Liver (tissue), 9 donors: ENCODE data around the gene WDR27. TPM values are rescaled to one million over a fixed set of nuclear protein-coding genes. Genes with fewer than 3 reads are reported as not detected.

ENCODE experiments used
- DNase-seq: peaks from one replicate; pipeline ENCODE4 v3.0.0-alpha.2; 2017; ENCODE audit warnings: low spot score
- H3K27ac ChIP-seq, 2 donors: one replicate each; pipeline ENCODE4 v1.7.0; 2013; ENCODE audit warnings: inconsistent platforms in 2 of 2, low read length in 2 of 2, control low read depth in 1 of 2, low read depth in 1 of 2, mild to moderate bottlenecking in 1 of 2
- H3K27me3 ChIP-seq, 4 donors: one replicate each; pipeline versions ENCODE4 v1.6.1 to v1.7.0; 2013; ENCODE audit warnings: low read length in 3 of 4, inconsistent platforms in 1 of 4, mild to moderate bottlenecking in 1 of 4, moderate library complexity in 1 of 4; ENCODE audit not compliant: control insufficient read depth in 4 of 4, insufficient read depth in 4 of 4
- H3K36me3 ChIP-seq, 4 donors: one replicate each; pipeline versions ENCODE4 v1.6.1 to v1.7.0; 2013; ENCODE audit warnings: low read length in 3 of 4, mild to moderate bottlenecking in 3 of 4, low read depth in 1 of 4, moderate library complexity in 1 of 4; ENCODE audit not compliant: control insufficient read depth in 4 of 4, insufficient read depth in 3 of 4
- H3K4me1 ChIP-seq, 4 donors: one replicate each; pipeline versions ENCODE4 v1.6.1 to v1.7.0; 2013; ENCODE audit warnings: low read length in 3 of 4, mild to moderate bottlenecking in 3 of 4, moderate library complexity in 1 of 4; ENCODE audit not compliant: control insufficient read depth in 4 of 4, insufficient read depth in 4 of 4
- H3K4me3 ChIP-seq, 3 donors: one replicate each; pipeline versions ENCODE4 v1.6.1 to v1.7.0; 2013; ENCODE audit warnings: low read length in 3 of 3, control low read depth in 1 of 3, low read depth in 1 of 3, mild to moderate bottlenecking in 1 of 3
- H3K9ac ChIP-seq, 2 donors: one replicate each; pipeline ENCODE4 v1.7.0; 2013; ENCODE audit warnings: low read length in 2 of 2, mild to moderate bottlenecking in 2 of 2, moderate library complexity in 2 of 2, control low read depth in 1 of 2, low read depth in 1 of 2
- H3K9me3 ChIP-seq, 4 donors: one replicate each; pipeline versions ENCODE4 v1.6.1 to v1.7.0; 2013; ENCODE audit warnings: low read length in 3 of 4; ENCODE audit not compliant: control insufficient read depth in 4 of 4
- EGR1 ChIP-seq, 2 donors: IDR thresholded peaks; 2 replicates each; pipeline ENCODE4 v1.6.1; 2016 to 2018; ENCODE audit warnings: antibody characterized with exemption in 2 of 2, low read depth in 2 of 2
- FOXA1 ChIP-seq: IDR thresholded peaks from 2 replicates; pipeline ENCODE4 v1.6.1; 2016; ENCODE audit warnings: antibody characterized with exemption
- FOXA2 ChIP-seq: IDR thresholded peaks from 2 replicates; pipeline ENCODE4 v1.6.1; 2016; ENCODE audit warnings: antibody characterized with exemption
- GABPA ChIP-seq, 2 donors: IDR thresholded peaks in 1 of 2; conservative IDR thresholded peaks in 1 of 2; 2 replicates each; pipeline ENCODE4 v1.6.1; 2016; ENCODE audit warnings: antibody characterized with exemption in 2 of 2, mild to moderate bottlenecking in 1 of 2, moderate library complexity in 1 of 2
- HNF4A ChIP-seq, 2 donors: conservative IDR thresholded peaks; 2 replicates each; pipeline ENCODE4 v1.6.1; 2016; ENCODE audit warnings: antibody characterized with exemption in 2 of 2, mild to moderate bottlenecking in 2 of 2
- HNF4G ChIP-seq: IDR thresholded peaks from 2 replicates; pipeline ENCODE4 v1.6.1; 2016; ENCODE audit warnings: antibody characterized with exemption
- JUND ChIP-seq, 2 donors: IDR thresholded peaks; 2 replicates each; pipeline ENCODE4 v1.6.1; 2016; ENCODE audit warnings: antibody characterized with exemption in 2 of 2
- NR2F2 ChIP-seq: IDR thresholded peaks from 2 replicates; pipeline ENCODE4 v1.6.1; 2016; ENCODE audit warnings: antibody characterized with exemption
- RAD21 ChIP-seq, 2 donors: IDR thresholded peaks; 2 replicates each; pipeline ENCODE4 v1.6.1; 2016; ENCODE audit warnings: antibody characterized with exemption in 2 of 2, mild to moderate bottlenecking in 2 of 2
- SP1 ChIP-seq: IDR thresholded peaks from 2 replicates; pipeline ENCODE4 v1.6.1; 2018; ENCODE audit warnings: antibody characterized with exemption, mild to moderate bottlenecking
- TAF1 ChIP-seq: conservative IDR thresholded peaks from 2 replicates; pipeline ENCODE4 v1.6.1; 2016; ENCODE audit warnings: antibody characterized with exemption, mild to moderate bottlenecking
- YY1 ChIP-seq: IDR thresholded peaks from 2 replicates; pipeline ENCODE4 v1.6.1; 2016; ENCODE audit warnings: antibody characterized with exemption, mild to moderate bottlenecking
- WGBS: extraction: QIAGEN DNeasy Blood & Tissue Kit; methylation state at CpG from one replicate; pipeline ENCODE4 v1.1.7; 2013; 5-methylcytosine and 5-hydroxymethylcytosine counted together
- polyA plus RNA-seq, 2 donors: library from polyadenylated mRNA; stranded (reverse) in 1 of 2; unstranded in 1 of 2; fragments of 200-250 nt in 1 of 2; fragments of >200 nt in 1 of 2; fragmentation: Nextera tagmentation in 1 of 2; extraction: Ambion mirVana in 1 of 2; gene quantifications; one replicate each; pipeline versions ENCODE4 v1.2.1 to v1.2.3, GENCODE V29; 2013 to 2015
- total RNA-seq, 2 donors: library from RNA; depleted of rRNA; stranded (reverse); fragments of >200 nt; gene quantifications; one replicate each; pipeline ENCODE4 v1.2.3, GENCODE V29; 2014
- TF ChIP-seq, protein P1 (sequence below): IDR thresholded peaks from 2 replicates; pipeline ENCODE4 v1.6.1; 2016; ENCODE audit warnings: antibody characterized with exemption
- TF ChIP-seq, protein P2 (sequence below): IDR thresholded peaks from 2 replicates; pipeline ENCODE4 v1.6.1; 2016; ENCODE audit warnings: antibody characterized with exemption, mild to moderate bottlenecking
- TF ChIP-seq, protein P3 (sequence below): IDR thresholded peaks from 2 replicates; pipeline ENCODE4 v1.6.1; 2016; ENCODE audit warnings: antibody characterized with exemption
- TF ChIP-seq, protein P4 (sequence below): IDR thresholded peaks from 2 replicates; pipeline ENCODE4 v1.6.1; 2016; ENCODE audit warnings: antibody characterized with exemption
- TF ChIP-seq, protein P5 (sequence below): fragments of 150-350 bp; IDR thresholded peaks from 2 replicates; pipeline ENCODE4 v1.5.1; 2017; ENCODE audit warnings: improper control_type of control experiment, low read depth, low read length; ENCODE audit not compliant: missing input control
- donor health status: healthy.
- donor health status: healthy.
- donor health status: healthy.
- donor health status: healthy.
- donor health status: healthy.

Gene WDR27
- total and polyA plus RNA-seq, 4 donors, result 3.7 to 20.1 (median 7.7) TPM

DNA sequence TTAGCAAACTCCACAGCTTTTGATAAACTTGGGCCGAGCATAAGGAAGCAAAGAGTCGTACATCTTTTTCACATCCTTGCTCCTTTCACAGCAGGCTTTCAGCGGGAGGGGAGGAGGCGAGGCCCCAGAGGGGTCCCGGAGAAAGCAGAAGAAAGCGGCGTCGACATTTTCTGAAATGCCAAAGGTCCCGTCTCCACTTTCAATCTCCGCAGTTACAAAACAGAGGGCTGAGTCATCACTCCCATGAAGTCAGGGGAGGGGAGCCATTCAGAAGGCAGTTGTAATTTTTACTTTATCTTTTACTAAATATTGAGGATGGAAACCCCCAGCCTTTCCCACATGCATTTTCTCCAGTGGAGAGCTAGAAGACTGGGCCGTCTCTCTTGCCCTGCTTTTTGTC lies 274.0 kb downstream of the WDR27 start:
- Histone ChIP-seq H3K9me3 (peaks cover 9 to 19% (median 14%) of the 10 kb centered on the region in 4 donors), H3K4me1 (no peaks in the 10 kb centered on the region), H3K27ac (no peak overlapping the region), H3K27me3 (no peaks in the 10 kb centered on the region), H3K4me3 (no peak overlapping the region), H3K9ac (no peak overlapping the region), H3K36me3 (no peaks in the 10 kb centered on the region)
- DNase-seq, result no peak
- TF ChIP-seq, protein P1, sequence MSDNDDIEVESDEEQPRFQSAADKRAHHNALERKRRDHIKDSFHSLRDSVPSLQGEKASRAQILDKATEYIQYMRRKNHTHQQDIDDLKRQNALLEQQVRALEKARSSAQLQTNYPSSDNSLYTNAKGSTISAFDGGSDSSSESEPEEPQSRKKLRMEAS, result no peak
- TF ChIP-seq, protein P2, sequence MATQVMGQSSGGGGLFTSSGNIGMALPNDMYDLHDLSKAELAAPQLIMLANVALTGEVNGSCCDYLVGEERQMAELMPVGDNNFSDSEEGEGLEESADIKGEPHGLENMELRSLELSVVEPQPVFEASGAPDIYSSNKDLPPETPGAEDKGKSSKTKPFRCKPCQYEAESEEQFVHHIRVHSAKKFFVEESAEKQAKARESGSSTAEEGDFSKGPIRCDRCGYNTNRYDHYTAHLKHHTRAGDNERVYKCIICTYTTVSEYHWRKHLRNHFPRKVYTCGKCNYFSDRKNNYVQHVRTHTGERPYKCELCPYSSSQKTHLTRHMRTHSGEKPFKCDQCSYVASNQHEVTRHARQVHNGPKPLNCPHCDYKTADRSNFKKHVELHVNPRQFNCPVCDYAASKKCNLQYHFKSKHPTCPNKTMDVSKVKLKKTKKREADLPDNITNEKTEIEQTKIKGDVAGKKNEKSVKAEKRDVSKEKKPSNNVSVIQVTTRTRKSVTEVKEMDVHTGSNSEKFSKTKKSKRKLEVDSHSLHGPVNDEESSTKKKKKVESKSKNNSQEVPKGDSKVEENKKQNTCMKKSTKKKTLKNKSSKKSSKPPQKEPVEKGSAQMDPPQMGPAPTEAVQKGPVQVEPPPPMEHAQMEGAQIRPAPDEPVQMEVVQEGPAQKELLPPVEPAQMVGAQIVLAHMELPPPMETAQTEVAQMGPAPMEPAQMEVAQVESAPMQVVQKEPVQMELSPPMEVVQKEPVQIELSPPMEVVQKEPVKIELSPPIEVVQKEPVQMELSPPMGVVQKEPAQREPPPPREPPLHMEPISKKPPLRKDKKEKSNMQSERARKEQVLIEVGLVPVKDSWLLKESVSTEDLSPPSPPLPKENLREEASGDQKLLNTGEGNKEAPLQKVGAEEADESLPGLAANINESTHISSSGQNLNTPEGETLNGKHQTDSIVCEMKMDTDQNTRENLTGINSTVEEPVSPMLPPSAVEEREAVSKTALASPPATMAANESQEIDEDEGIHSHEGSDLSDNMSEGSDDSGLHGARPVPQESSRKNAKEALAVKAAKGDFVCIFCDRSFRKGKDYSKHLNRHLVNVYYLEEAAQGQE, result no peak
- TF ChIP-seq YY1, result no peak
- no peak for TF ChIP-seq FOXA2
- TF ChIP-seq SP1, result no peak
- no peak for TF ChIP-seq GABPA (IDR thresholded peaks at IDR 0.05 in 1 of 2, conservative IDR thresholded peaks at IDR 0.05 in 1 of 2)
- TF ChIP-seq HNF4G, result no peak
- TF ChIP-seq NR2F2, result no peak
- no peak for TF ChIP-seq FOXA1
- TF ChIP-seq RAD21 (IDR thresholded peaks at IDR 0.05), result no peak
- TF ChIP-seq, protein P3, sequence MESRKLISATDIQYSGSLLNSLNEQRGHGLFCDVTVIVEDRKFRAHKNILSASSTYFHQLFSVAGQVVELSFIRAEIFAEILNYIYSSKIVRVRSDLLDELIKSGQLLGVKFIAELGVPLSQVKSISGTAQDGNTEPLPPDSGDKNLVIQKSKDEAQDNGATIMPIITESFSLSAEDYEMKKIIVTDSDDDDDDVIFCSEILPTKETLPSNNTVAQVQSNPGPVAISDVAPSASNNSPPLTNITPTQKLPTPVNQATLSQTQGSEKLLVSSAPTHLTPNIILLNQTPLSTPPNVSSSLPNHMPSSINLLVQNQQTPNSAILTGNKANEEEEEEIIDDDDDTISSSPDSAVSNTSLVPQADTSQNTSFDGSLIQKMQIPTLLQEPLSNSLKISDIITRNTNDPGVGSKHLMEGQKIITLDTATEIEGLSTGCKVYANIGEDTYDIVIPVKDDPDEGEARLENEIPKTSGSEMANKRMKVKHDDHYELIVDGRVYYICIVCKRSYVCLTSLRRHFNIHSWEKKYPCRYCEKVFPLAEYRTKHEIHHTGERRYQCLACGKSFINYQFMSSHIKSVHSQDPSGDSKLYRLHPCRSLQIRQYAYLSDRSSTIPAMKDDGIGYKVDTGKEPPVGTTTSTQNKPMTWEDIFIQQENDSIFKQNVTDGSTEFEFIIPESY, result no peak
- no peak for TF ChIP-seq EGR1 (IDR thresholded peaks at IDR 0.05; ENCODE audit: low read depth in 2 of 2)
- TF ChIP-seq HNF4A (conservative IDR thresholded peaks at IDR 0.05), result no peak
- TF ChIP-seq, protein P4, sequence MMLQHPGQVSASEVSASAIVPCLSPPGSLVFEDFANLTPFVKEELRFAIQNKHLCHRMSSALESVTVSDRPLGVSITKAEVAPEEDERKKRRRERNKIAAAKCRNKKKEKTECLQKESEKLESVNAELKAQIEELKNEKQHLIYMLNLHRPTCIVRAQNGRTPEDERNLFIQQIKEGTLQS, result no peak
- 46% methylated on average over 11 of the region's 11 CpGs for WGBS

DNA sequence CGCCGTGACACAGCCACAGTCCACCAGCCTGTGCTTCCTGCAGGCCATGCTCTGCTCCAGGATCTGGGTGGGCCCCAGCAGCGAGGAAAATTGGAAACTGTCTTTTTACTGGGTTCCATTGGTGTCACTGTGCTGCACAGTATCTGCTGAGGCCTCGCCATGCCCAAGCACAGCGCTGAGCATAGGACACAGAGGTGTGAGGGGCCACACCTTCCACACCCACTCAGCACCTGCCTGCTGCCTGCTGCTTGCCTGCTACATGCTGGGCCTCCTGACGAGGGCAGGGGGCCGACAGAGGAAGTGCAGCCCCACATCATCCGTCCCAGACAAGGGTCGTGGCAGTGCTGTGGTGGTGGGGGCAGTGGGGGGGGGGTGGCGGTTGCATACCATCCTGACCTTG lies 275.2 kb downstream of the WDR27 start:
- DNase-seq, result no peak
- peaks cover 8 to 15% (median 11%) of the 10 kb centered on the region in 4 donors for H3K9me3 ChIP-seq
- no peaks in the 10 kb centered on the region for H3K27me3 ChIP-seq
- no peak overlapping the region for H3K9ac ChIP-seq
- H3K36me3 ChIP-seq, result no peaks in the 10 kb centered on the region
- H3K4me1 ChIP-seq, result no peaks in the 10 kb centered on the region
- WGBS, result 80% methylated on average over 10 of the region's 10 CpGs
- no peak overlapping the region for H3K4me3 ChIP-seq
- no peak overlapping the region for H3K27ac ChIP-seq
- TF ChIP-seq, protein P3, result no peak
- no peak for TF ChIP-seq SP1
- TF ChIP-seq, protein P5, sequence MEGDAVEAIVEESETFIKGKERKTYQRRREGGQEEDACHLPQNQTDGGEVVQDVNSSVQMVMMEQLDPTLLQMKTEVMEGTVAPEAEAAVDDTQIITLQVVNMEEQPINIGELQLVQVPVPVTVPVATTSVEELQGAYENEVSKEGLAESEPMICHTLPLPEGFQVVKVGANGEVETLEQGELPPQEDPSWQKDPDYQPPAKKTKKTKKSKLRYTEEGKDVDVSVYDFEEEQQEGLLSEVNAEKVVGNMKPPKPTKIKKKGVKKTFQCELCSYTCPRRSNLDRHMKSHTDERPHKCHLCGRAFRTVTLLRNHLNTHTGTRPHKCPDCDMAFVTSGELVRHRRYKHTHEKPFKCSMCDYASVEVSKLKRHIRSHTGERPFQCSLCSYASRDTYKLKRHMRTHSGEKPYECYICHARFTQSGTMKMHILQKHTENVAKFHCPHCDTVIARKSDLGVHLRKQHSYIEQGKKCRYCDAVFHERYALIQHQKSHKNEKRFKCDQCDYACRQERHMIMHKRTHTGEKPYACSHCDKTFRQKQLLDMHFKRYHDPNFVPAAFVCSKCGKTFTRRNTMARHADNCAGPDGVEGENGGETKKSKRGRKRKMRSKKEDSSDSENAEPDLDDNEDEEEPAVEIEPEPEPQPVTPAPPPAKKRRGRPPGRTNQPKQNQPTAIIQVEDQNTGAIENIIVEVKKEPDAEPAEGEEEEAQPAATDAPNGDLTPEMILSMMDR, result no peak
- TF ChIP-seq, protein P1, result no peak
- TF ChIP-seq FOXA2, result no peak
- TF ChIP-seq, protein P4, result no peak
- no peak for TF ChIP-seq EGR1 (IDR thresholded peaks at IDR 0.05; ENCODE audit: low read depth in 2 of 2)
- TF ChIP-seq TAF1, result no peak
- TF ChIP-seq YY1, result no peak
- TF ChIP-seq, protein P2, result no peak
- TF ChIP-seq JUND (IDR thresholded peaks at IDR 0.05), result no peak
- TF ChIP-seq HNF4G, result no peak
- no peak for TF ChIP-seq NR2F2
